Measurements from ENCODE around the gene ASPDH.
"Not testable (repeated sequence)": the region's sequence is repeated elsewhere in the genome, so short reads cannot be mapped to it uniquely, and the experiment has no call there.

ASPDH gene

GRCh38 chr19:50547385-50548190 is 33.9 kb upstream of the ASPDH start:
- no peak for DNase-seq (ENCODE audit: low spot score)

GRCh38 chr19:50546527-50547221 is 33.0 kb upstream of the ASPDH start:
- DNase-seq (ENCODE audit: low spot score) = no peak

- no peak for DNase-seq (ENCODE audit: low spot score)
These were observed 29.2 kb upstream of the ASPDH start for GRCh38 chr19:50542943-50543342.

- DNase-seq (ENCODE audit: low spot score) = peak; percentile 54
These were observed 24.1 kb upstream of the ASPDH start for GRCh38 chr19:50537769-50538230.

DNA sequence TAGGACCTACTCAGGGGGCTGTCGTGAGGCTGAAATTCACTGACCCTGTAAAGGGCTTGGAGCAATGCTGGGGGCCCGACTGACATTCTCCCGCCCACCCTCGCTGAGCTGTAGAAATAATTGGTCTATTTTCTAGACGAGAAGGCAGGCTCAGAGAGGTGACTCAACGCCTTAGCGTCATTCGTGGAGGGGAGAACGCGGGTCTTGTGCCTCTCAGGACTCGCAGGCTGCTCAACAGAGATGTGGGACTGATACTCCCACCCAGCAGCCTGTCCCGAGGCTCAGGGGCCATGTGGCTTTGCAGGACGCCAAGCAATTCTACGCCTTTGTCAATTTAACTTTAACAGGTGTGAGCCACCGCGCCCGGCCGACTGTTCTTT is 23.6 kb upstream of the ASPDH start:
- no peak for DNase-seq (ENCODE audit: low spot score)

DNA sequence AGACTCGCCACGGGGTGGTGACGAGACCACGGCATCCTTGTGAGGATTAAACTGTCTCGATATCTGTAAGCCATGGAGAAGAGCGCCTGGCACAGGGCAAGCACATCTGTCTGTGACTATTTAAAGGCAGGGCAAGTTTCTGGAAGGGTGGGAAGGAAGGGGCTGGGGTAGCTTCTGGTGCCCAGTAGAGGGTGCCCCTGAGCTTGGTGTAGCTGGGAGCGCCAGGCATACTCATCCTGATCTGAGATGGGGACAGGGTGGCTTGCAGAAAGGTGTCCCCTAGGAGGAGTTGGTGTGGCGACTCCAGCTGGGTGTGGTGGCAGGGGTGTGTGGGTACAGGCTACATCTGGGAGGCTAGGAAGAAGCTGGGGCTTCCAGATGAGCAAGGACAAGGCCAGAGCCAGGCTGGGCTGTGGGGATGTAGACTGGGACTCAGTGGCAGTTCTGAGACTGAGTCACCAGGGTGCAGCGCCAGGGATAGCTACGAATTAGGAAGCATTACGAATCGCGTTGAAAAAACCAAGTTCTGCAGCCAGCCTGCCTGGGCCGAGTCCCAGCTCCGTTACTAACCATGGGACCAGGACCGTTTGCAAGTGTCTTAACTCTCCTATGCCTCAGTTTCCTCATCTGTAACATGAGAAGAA is 23.1 kb upstream of the ASPDH start:
- no peak for DNase-seq (ENCODE audit: low spot score)

DNA sequence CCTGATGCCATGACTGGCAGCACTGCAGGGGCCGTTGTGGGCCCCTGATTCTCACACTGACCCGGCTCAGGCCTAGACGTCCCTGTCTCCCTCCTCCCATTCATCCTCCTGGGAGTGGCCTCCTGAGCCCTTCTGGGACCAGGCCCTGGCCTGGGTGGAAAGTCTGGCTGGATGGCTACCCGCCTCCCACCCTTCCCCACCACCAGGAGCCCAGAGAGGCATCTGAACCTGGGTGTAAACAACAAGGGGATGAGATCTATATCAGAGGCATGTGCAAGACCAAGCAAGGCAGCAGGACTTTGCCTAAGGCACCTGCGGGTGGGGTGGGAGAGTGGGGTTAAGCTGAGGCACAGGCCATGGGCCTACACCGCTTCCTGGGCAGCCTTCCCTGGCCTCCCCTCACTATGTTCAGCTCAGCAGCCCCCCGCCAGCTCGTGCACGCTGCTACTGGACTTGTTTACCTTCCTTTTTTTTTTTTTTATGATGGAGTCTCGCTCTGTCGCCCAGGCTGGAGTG is 22.0 kb upstream of the ASPDH start:
- no peak for DNase-seq (ENCODE audit: low spot score)

GRCh38 chr19:50534478-50534877 is 20.8 kb upstream of the ASPDH start:
- no peak for DNase-seq (ENCODE audit: low spot score)

DNA sequence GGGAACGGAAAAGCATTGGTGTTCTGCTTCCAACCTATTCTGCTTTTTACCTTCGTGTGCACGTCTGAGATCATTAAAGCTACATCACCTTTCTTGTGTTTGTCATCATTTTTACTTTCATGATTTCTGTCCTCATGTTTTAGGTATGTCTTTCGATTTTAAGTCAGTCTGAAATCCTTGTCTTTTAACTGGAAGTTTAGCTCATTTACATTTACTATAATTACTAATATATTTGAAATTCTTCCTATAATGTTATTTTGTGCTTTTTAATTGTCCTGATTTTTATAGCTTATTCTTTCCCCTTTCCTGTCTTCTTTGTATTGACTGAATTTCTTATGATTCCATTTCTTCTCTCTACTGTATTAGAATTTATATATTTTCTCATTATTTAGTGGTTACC is 19.2 kb upstream of the ASPDH start:
- DNase-seq (ENCODE audit: low spot score) = no peak

DNA sequence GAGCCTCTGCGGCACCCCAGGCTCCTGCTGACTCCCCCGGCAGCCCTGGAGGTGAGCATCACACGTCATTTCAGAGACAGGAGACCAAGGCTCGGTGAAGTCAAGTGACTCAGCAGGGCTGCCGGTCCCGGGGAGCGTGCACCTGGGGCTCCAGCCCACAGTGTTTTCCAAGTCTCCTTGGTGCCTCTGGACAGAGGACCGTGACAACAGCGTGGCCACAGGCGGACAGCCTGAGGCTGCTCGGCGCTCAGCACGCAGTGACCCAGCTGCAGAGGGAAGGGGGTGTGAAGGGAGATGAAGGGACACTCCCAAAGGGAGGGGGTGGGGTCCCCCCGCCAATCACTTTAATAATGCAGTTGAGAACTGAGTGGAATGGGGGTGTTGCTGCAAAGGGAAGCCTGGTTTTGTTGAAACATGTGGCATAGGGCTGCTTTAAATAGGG is 17.5 kb upstream of the ASPDH start:
- DNase-seq (ENCODE audit: low spot score) = no peak

GRCh38 chr19:50528052-50528451 is 14.3 kb upstream of the ASPDH start:
- DNase-seq (ENCODE audit: low spot score) = not testable (repeated sequence)

- DNase-seq (ENCODE audit: low spot score) = no peak
These were observed 9.2 kb upstream of the ASPDH start for GRCh38 chr19:50522881-50523280.

DNA sequence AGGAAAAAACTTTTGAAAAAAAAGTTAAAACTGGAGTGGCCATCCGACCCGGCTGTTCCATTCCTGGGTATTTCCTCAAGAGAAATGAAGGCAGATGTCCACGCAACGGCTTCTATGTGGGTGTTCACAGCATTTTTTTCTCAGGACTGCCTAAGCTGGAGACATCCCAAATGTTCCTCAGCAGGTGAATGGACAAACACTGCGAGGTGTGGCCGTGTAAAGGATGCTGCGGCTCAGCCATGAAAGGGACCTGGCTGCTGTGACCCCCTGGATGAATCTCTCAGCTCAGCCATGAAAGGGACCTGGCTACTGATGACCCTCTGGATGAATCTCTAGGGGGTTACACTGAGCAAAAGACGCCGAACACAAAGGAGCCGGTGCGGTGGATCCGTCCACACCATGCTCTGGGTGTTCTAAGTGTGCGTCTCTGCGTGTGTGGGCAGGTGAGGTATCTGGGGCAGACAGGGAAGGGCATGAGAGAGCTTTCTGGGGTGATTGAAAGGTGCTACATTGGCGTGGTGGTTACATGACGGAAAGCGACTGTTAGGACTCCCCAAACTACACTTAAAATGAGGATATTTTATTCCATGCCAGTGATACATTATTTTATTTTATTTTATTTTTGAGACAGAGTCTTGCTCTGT is 7.2 kb upstream of the ASPDH start:
- no peak for DNase-seq (ENCODE audit: low spot score)

- DNase-seq (ENCODE audit: low spot score) = no peak
These were observed 5.4 kb upstream of the ASPDH start for GRCh38 chr19:50519006-50519575.

- DNase-seq (ENCODE audit: low spot score) = no peak
These were observed 4.6 kb upstream of the ASPDH start for GRCh38 chr19:50518091-50519005.

DNA sequence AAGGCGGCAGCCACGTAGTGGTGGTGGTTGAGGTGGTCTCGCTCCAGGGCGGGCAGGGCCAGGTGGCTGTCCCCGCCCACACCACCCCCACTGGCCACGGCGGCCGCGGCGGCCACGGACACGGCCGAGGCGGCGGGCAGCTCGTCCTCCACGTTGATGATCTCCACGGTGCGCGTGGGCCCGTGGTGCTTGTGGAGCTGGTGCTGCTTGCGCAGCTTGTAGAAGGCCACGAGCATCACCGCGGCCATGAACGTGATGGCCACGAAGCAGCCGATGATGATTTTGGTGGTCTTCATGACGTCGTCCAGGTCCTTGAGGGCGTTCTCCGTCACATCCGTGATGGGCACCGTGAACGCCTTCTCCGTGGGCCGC is 4.0 kb upstream of the ASPDH start:
- DNase-seq (ENCODE audit: low spot score) = no peak

DNA sequence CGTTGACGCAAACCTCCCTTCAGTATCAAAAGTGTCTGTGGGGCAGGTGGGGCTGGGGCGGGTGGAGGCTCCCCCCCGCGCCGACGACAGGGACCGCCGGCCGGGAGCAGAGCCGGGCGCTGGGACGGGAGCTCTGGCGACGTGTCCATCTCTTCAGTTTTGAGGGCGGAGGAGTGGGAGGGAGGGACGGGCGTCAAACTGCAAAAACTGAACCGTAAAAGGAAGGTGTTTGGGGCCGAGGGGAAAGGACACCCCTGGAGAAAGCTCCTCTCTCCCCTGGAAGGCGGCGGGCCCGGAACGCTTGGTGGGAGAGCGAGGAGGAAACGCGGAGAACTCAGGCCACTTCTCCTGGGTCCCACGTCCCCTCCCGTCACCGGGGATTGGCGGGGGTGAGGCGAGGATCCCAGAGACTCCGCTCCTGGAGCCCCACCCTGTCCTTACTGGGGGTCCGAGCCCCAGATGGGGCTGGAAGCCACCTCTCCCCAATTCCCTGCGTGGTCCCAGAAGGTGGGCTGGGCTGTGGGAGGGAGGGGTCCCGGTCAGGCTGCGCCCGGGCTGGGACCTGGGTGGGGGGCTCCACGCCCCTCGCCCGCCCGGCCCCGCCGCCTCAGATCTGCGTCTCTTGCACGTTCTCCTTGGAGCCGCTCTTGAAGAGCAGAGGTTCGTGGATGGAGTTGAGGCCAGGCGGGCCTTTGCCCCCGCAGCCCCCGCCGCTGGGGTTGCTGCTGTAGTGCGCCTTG is 3.4 kb upstream of the ASPDH start:
- no peak for DNase-seq (ENCODE audit: low spot score)

GRCh38 chr19:50516456-50516855 is 2.7 kb upstream of the ASPDH start:
- no peak for DNase-seq (ENCODE audit: low spot score)

- DNase-seq (ENCODE audit: low spot score) = no peak
These were observed 1.5 kb upstream of the ASPDH start for GRCh38 chr19:50515168-50515561.
